Fibroblast of lung (primary cell): ENCODE measurements around the gene TYK2. TPM values are rescaled to one million over a fixed set of nuclear protein-coding genes. Genes with fewer than 3 reads are reported as not detected.

Source experiments
- DNase-seq, 2 donors: peaks; one replicate each; pipeline versions ENCODE4 v3.0.0 to v3.0.0-alpha.2; 2010; ENCODE audit warnings: low read depth in 2 of 2
- H2AFZ ChIP-seq: 2 replicates; pipeline ENCODE4 v1.5.1; 2012; ENCODE audit warnings: low read length, control low read depth, inconsistent platforms
- H3K27ac ChIP-seq: 2 replicates; pipeline ENCODE4 v1.5.1; 2011; ENCODE audit warnings: low read length, control low read depth; ENCODE audit not compliant: insufficient read depth
- H3K27me3 ChIP-seq: 2 replicates; pipeline ENCODE4 v1.5.1; 2011; ENCODE audit warnings: mild to moderate bottlenecking, low read length; ENCODE audit not compliant: control insufficient read depth, insufficient read depth
- H3K36me3 ChIP-seq: 2 replicates; pipeline ENCODE4 v1.5.1; 2011; ENCODE audit warnings: low read length; ENCODE audit not compliant: control insufficient read depth, insufficient read depth
- H3K4me1 ChIP-seq: 2 replicates; pipeline ENCODE4 v1.5.1; 2011; ENCODE audit warnings: low read length; ENCODE audit not compliant: control insufficient read depth, insufficient read depth; ENCODE audit errors: extremely low read depth
- H3K4me2 ChIP-seq: 2 replicates; pipeline ENCODE4 v1.5.1; 2011; ENCODE audit warnings: low read length, control low read depth; ENCODE audit not compliant: insufficient read depth; ENCODE audit errors: extremely low read depth
- H3K4me3 ChIP-seq, 4 experiments: fragments of 200-600 bp in 1 of 4; sonication (generic) in 1 of 4; replicated peaks in 1 of 4; 2 replicates each; pipeline ENCODE4 v1.5.1; 2011 to 2016; ENCODE audit warnings: low read length in 4 of 4, low read depth in 3 of 4, mild to moderate bottlenecking in 3 of 4, control low read depth in 2 of 4, inconsistent platforms in 1 of 4, mixed read lengths in 1 of 4; ENCODE audit not compliant: insufficient read depth in 1 of 4; ENCODE audit errors: control extremely low read depth in 1 of 4
- H3K79me2 ChIP-seq: 2 replicates; pipeline ENCODE4 v1.5.1; 2012; ENCODE audit warnings: mild to moderate bottlenecking, low read length, inconsistent platforms; ENCODE audit not compliant: control insufficient read depth, insufficient read depth
- H3K9ac ChIP-seq: 2 replicates; pipeline ENCODE4 v1.5.1; 2011; ENCODE audit warnings: mild to moderate bottlenecking, low read length, control low read depth; ENCODE audit not compliant: insufficient read depth
- H3K9me3 ChIP-seq: 2 replicates; pipeline ENCODE4 v1.5.1; 2012; ENCODE audit warnings: low read depth, low read length; ENCODE audit not compliant: control insufficient read depth, insufficient read depth
- H4K20me1 ChIP-seq: 2 replicates; pipeline ENCODE4 v1.5.1; 2011; ENCODE audit warnings: low read length; ENCODE audit not compliant: control insufficient read depth, insufficient read depth; ENCODE audit errors: extremely low read depth
- EZH2 ChIP-seq: IDR thresholded peaks from 2 replicates; pipeline ENCODE4 v1.5.1; 2012; ENCODE audit warnings: low read length, control low read depth, mild to moderate bottlenecking; ENCODE audit errors: missing control alignments
- polyA plus RNA-seq, 2 donors: library from polyadenylated mRNA; depleted of rRNA in 1 of 2; stranded (reverse) in 1 of 2; unstranded in 1 of 2; fragments of >200 nt; gene quantifications; 2 replicates each; pipeline ENCODE4 v1.2.1, GENCODE V29; 2011 to 2012; ENCODE audit warnings: missing spikeins in 1 of 2
- total RNA-seq: library from RNA; depleted of rRNA; stranded (reverse); fragments of >200 nt; gene quantifications from 2 replicates; pipeline ENCODE4 v1.2.1, GENCODE V29; 2014
- TF ChIP-seq, protein P1 (sequence below), 2 donors: IDR thresholded peaks in 1 of 2; conservative IDR thresholded peaks in 1 of 2; 1 replicate in 1 of 2; 2 replicates in 1 of 2; pipeline ENCODE4 v1.5.1; 2011 to 2012; ENCODE audit warnings: low read length in 2 of 2, control low read depth in 1 of 2, inconsistent platforms in 1 of 2, low read depth in 1 of 2, mild to moderate bottlenecking in 1 of 2

Gene TYK2
- total and polyA plus RNA-seq, 2 donors (not counting 1 experiment from before 2014, with no cell fraction given) = 17.4 to 95.5 TPM

- peak within 1 kb of the TSS; percentile 96 for H3K27ac ChIP-seq
- H3K9me3 ChIP-seq = no peaks in the 10 kb centered on the region
- DNase-seq = peak; percentile 96 to 97
- TF ChIP-seq EZH2 = no peak
- TF ChIP-seq, protein P1, sequence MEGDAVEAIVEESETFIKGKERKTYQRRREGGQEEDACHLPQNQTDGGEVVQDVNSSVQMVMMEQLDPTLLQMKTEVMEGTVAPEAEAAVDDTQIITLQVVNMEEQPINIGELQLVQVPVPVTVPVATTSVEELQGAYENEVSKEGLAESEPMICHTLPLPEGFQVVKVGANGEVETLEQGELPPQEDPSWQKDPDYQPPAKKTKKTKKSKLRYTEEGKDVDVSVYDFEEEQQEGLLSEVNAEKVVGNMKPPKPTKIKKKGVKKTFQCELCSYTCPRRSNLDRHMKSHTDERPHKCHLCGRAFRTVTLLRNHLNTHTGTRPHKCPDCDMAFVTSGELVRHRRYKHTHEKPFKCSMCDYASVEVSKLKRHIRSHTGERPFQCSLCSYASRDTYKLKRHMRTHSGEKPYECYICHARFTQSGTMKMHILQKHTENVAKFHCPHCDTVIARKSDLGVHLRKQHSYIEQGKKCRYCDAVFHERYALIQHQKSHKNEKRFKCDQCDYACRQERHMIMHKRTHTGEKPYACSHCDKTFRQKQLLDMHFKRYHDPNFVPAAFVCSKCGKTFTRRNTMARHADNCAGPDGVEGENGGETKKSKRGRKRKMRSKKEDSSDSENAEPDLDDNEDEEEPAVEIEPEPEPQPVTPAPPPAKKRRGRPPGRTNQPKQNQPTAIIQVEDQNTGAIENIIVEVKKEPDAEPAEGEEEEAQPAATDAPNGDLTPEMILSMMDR (conservative IDR thresholded peaks at IDR 0.05 in 1 of 2, IDR thresholded peaks at IDR 0.05 in 1 of 2; ENCODE audit: low read depth in 1 of 2, low read length in 2 of 2) = no peak
- H3K4me3 ChIP-seq = peak within 1 kb of the TSS; percentile 85 to 98 (median 90)
- H3K4me2 ChIP-seq = peak within 1 kb of the TSS; percentile 100
- H3K27me3 ChIP-seq = no peaks in the 10 kb centered on the region
- H2AFZ ChIP-seq = peak within 1 kb of the TSS; percentile 95
- peak within 1 kb of the TSS; percentile 99 for H3K9ac ChIP-seq
- H3K36me3 ChIP-seq = peaks cover 17% of the 10 kb centered on the region
- peaks cover 26% of the 10 kb centered on the region for H3K79me2 ChIP-seq
- H3K4me1 ChIP-seq = peaks cover 13% of the 10 kb centered on the region
- no peaks in the 10 kb centered on the region for H4K20me1 ChIP-seq
Measured at GRCh38 chr19:10332965-10333757, 47.2 kb downstream of the TYK2 start, which contains the start of gene RAVER1. TSS of gene RAVER1 (minus strand) at chr19:10333529. CDS start at chr19:10333507, 22 bp downstream.

- Histone ChIP-seq H3K27ac (peak overlapping the region; percentile 96), H3K4me3 (peak overlapping the region; percentile 85 to 98 (median 90)), H3K79me2 (peaks cover 26% of the 10 kb centered on the region), H2AFZ (peak overlapping the region; percentile 19), H3K4me1 (peaks cover 13% of the 10 kb centered on the region), H4K20me1 (no peaks in the 10 kb centered on the region), H3K9me3 (no peaks in the 10 kb centered on the region), H3K27me3 (no peaks in the 10 kb centered on the region), H3K36me3 (peaks cover 23% of the 10 kb centered on the region), H3K9ac (peak overlapping the region; percentile 99), H3K4me2 (peak overlapping the region; percentile 100)
- DNase-seq = no peak
- TF ChIP-seq EZH2 = no peak
- TF ChIP-seq, protein P1 (conservative IDR thresholded peaks at IDR 0.05 in 1 of 2, IDR thresholded peaks at IDR 0.05 in 1 of 2; ENCODE audit: low read depth in 1 of 2, low read length in 2 of 2) = no peak
Measured at GRCh38 chr19:10332158-10332964, 48.0 kb downstream of the TYK2 start.

GRCh38 chr19:10329555-10329954, 50.8 kb downstream of the TYK2 start:
- Histone ChIP-seq H3K27ac (no peak overlapping the region), H2AFZ (no peak overlapping the region), H3K27me3 (no peaks in the 10 kb centered on the region), H3K4me1 (peaks cover 11% of the 10 kb centered on the region), H3K4me2 (no peak overlapping the region), H3K9me3 (no peaks in the 10 kb centered on the region), H3K79me2 (peaks cover 26% of the 10 kb centered on the region), H3K4me3 (no peak overlapping the region), H4K20me1 (no peaks in the 10 kb centered on the region), H3K9ac (no peak overlapping the region), H3K36me3 (peaks cover 28% of the 10 kb centered on the region)
- DNase-seq = no peak
- TF ChIP-seq, protein P1 (conservative IDR thresholded peaks at IDR 0.05 in 1 of 2, IDR thresholded peaks at IDR 0.05 in 1 of 2; ENCODE audit: low read depth in 1 of 2, low read length in 2 of 2) = no peak
- TF ChIP-seq EZH2 = no peak
